H1 (cell line): ENCODE results near the gene KCNN1. TPM values are rescaled to one million over a fixed set of nuclear protein-coding genes. Genes with fewer than 3 reads are reported as not detected.

ENCODE experiments used
- ATF3 ChIP-seq: IDR thresholded peaks from 2 replicates; pipeline ENCODE4 v1.6.1; 2011; ENCODE audit warnings: low read depth, mild to moderate bottlenecking, low read length; ENCODE audit not compliant: insufficient read depth
- CBX8 ChIP-seq: fragments of 300-800, 300-1000 bp; sonication (generic); IDR thresholded peaks from 2 replicates; pipeline ENCODE4 v1.7.1; 2016; ENCODE audit warnings: low read depth, low read length, borderline replicate concordance
- CHD7 ChIP-seq: fragments of 300-600 bp; sonication (generic); IDR thresholded peaks from 2 replicates; pipeline ENCODE4 v1.7.1; 2012; ENCODE audit warnings: low read length, moderate library complexity, mild to moderate bottlenecking, inconsistent platforms; ENCODE audit not compliant: insufficient replicate concordance
- CREB1 ChIP-seq: IDR thresholded peaks from 2 replicates; pipeline ENCODE4 v1.6.1; 2012; ENCODE audit warnings: inconsistent platforms
- EGR1 ChIP-seq: IDR thresholded peaks from 2 replicates; pipeline ENCODE4 v1.6.1; 2011; ENCODE audit warnings: low read depth, low read length, borderline replicate concordance
- KDM1A ChIP-seq: fragments of 200-600, 300-600 bp; sonication (generic); IDR thresholded peaks from 2 replicates; pipeline ENCODE4 v1.7.1; 2016; ENCODE audit warnings: mild to moderate bottlenecking, low read length, borderline replicate concordance
- KDM4A ChIP-seq: IDR thresholded peaks from one replicate; pipeline ENCODE4 v1.7.1; 2012; ENCODE audit warnings: low read depth, mild to moderate bottlenecking, moderate library complexity, low read length, inconsistent platforms; ENCODE audit not compliant: severe bottlenecking
- MAFK ChIP-seq: IDR thresholded peaks from 2 replicates; pipeline ENCODE4 v1.6.1; 2012; ENCODE audit warnings: low read depth, mild to moderate bottlenecking, improper control_type of control experiment, low read length
- RFX5 ChIP-seq: IDR thresholded peaks from 2 replicates; pipeline ENCODE4 v1.6.1; 2011; ENCODE audit warnings: low read depth, low read length, improper control_type of control experiment, borderline replicate concordance
- SIN3A ChIP-seq, 2 experiments: IDR thresholded peaks in 1 of 2; conservative IDR thresholded peaks in 1 of 2; 2 replicates each; pipeline ENCODE4 v1.6.1; 2011 to 2012; ENCODE audit warnings: low read length in 2 of 2, improper control_type of control experiment in 1 of 2, low read depth in 1 of 2, mild to moderate bottlenecking in 1 of 2
- TAF7 ChIP-seq: optimal IDR thresholded peaks from 2 replicates; pipeline ENCODE3; 2011; ENCODE audit warnings: low read depth, mild to moderate bottlenecking, inconsistent platforms, low read length, moderate library complexity, borderline replicate concordance
- polyA plus RNA-seq, 7 experiments: library from polyadenylated mRNA; depleted of rRNA in 3 of 7; stranded (reverse) in 5 of 7; unstranded in 2 of 7; fragments of >200 nt in 5 of 7; fragments of 200-250 nt in 2 of 7; gene quantifications; 1 replicate in 5 of 7; 2 replicates in 1 of 7; 4 replicates in 1 of 7; pipeline versions ENCODE4 v1.2.1 to v1.2.3, GENCODE V29; 2011 to 2013; ENCODE audit warnings: missing spikeins in 2 of 7, mixed read lengths in 2 of 7
- total RNA-seq: library from RNA; stranded (reverse); fragmentation: NEBNext Ultra II Directional; extraction: Animal tissue kit (Norgen Biotek cat#: 25700); gene quantifications from 2 replicates; pipeline ENCODE4 v1.2.1, GENCODE V29; 2021

KCNN1 gene
- total and polyA plus RNA-seq, 2 of the 8 experiments (the other 6 are each of a cell fraction or from before 2014, with no cell fraction given), result 11.0 to 12.5 TPM

- TF ChIP-seq CHD7 (no peak), KDM4A (no peak), ATF3 (no peak), CREB1 (no peak), SIN3A (conservative IDR thresholded peaks at IDR 0.05 in 1 of 2, IDR thresholded peaks at IDR 0.05 in 1 of 2; ENCODE audit: low read depth in 1 of 2, low read length in 2 of 2) (no peak), EGR1 (no peak), KDM1A (no peak), RFX5 (no peak), MAFK (no peak), CBX8 (no peak), TAF7 (no peak)
These were observed 1.5 kb downstream of the KCNN1 start (continued) for GRCh38 chr19:17968362-17968761.
